HG02588 (cell line): ENCODE results near the gene MAPKAPK3.

Source experiments
- ATAC-seq: cut with Tn5 transposase; IDR thresholded peaks from one replicate; pipeline ENCODE4 v1.9.1; 2021; ENCODE audit warnings: mild to moderate bottlenecking, moderate library complexity; ENCODE audit not compliant: unreplicated experiment

The MAPKAPK3 gene

DNA sequence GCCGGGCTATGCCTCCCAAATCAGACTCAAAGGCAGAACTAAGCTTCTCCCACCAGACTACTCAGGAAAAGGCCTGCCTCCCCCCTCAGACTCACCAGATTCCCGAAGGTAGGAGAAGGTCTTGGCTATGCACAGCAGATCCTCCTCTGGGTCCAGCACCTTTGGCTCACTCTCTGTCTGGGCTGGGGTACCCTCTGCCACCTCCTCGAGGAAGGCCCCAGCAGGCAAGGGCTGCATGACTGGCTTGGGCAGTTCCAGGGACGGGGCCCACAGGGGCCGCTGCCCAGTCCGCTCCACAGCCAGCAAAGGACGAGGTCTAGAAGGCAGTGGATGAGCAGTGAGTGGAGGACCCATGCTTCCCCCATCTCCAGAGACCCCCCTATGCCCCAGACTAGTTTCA, 8.7 kb upstream of the MAPKAPK3 start:
- no peak for ATAC-seq

DNA sequence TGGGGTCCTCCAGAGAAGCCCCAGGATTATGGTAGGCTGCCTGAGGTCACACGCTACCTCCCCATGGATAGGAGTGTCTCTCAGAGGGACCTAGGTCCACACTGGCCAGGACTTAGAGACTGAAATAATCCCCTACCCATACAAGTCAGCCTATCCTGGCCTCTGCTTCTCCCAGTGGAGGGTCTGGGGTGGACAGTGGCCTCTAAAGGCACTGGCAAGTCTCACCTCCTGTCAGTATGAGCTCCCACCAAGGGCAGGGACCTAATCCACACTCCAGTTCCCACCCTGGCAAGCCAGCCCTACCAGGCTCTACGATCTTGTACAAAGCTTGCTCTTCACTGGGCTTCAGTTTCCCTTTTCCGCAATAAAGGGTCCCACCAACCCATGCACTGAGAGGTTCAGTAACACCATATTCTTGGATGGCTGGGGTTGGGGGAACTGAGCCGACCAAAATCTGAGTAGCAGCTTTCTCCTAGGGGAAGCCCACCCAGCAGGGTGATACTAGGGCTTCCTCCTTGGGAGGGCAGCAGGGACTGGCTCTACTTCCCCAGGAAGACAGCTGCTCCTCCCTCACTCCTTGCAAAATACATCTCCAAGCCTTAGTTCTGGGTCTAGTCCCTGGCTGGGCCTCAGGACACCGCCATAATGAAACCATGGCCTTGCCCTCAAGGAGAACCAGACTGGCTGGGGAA, 7.7 kb upstream of the MAPKAPK3 start:
- ATAC-seq = no peak

GRCh38 chr3:50609763-50610085, 7.2 kb upstream of the MAPKAPK3 start:
- ATAC-seq = no peak

GRCh38 chr3:50610181-50610971, 6.6 kb upstream of the MAPKAPK3 start:
- ATAC-seq = no peak

GRCh38 chr3:50610992-50611463, 5.9 kb upstream of the MAPKAPK3 start:
- ATAC-seq = no peak

- peak; percentile 65 for ATAC-seq
Observed at GRCh38 chr3:50611464-50612233, 5.3 kb upstream of the MAPKAPK3 start, which contains the start of gene CISH. CISH (minus strand) TSS chr3:50611774; CDS start chr3:50611650, 124 bp downstream.

- peak; percentile 1 for ATAC-seq
Observed at GRCh38 chr3:50612234-50612882, 4.6 kb upstream of the MAPKAPK3 start.

DNA sequence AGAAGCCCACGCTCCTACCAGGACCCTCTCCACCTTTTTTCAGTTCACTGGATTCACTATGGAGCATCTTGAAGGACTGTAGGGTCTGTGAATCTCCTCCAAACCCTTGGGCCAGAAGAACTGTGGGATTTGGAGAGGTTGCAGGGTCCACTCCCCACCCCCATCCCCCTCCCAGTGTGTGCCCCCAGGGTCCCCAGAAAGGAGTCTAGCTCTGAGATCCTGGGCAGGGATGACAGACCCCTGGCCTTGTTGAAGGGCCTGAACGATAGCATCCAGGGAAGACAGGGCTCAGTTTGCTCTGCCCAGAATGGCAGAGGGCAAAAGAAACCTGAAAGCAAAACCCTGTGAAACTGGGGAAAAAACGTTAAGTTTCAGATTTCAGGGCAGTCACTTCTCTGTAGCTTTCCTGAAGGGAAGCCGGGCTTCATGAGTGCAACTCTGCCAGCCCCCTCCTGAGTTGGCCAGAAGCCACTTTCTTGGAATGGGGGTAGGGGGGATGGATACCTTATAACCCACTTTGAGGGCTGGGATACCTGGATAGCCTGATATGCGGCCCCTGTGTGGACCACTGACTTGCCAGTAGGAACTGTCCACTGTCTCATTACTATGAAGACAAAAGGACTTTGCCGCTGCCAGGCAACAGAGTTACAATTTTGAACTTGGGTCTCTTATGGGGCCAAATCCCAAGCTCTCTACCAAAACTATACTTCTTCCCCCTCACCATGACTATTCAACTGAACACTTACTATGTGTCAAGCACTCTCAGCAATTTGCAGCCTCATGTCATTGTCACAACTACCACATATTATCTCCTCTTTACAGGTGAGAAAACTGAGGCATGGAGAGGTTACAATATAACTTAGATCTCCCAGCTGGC, 3.7 kb upstream of the MAPKAPK3 start:
- no peak for ATAC-seq

- no peak for ATAC-seq
Observed at GRCh38 chr3:50615190-50615589, 1.8 kb upstream of the MAPKAPK3 start.

GRCh38 chr3:50616003-50616769, 765 bp upstream of the MAPKAPK3 start:
- peak; percentile 33 for ATAC-seq

- peak; percentile 66 for ATAC-seq
Observed at GRCh38 chr3:50616770-50617095, 218 bp upstream of the MAPKAPK3 start.

GRCh38 chr3:50617911-50618481, 1.0 kb downstream of the MAPKAPK3 start:
- ATAC-seq = no peak

DNA sequence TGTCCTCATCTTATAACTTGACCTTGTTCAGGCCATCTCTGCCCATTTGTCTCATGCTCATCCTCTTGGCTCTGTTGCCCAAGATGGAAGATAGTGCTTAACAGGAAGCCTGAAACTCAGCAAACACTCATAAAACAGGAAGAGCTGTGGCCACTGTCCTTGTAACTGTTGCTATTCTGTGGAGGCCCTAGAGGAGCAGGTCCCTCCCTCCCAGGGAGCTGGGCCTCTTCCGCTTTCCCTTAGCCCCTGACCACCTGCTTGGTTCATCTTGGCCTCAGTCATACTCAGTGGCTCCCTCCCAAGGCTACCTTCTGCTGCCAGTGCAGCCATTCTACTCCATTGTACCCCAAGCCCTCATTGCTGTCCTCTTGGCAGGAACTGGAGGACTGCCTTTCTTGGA, 3.5 kb downstream of the MAPKAPK3 start:
- ATAC-seq = no peak

DNA sequence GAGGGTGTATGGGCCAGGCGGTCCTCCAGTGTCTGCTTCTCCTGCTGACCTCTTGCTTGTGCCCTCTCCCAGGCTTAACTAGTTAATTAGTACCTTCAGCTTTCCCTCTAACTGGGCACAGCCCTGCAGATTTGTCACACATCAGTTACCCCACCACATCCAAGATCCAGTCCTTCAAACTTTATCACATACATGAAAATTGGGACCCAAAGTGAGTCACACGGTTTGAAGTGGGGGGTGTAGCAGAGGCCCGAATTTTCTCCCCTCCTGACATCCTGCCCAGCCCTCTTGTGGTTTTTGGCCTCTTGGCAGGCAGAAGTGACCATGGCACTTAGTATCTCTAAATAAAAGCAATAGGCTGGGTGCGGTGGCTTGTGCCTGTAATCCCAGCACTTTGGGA, 3.9 kb downstream of the MAPKAPK3 start:
- no peak for ATAC-seq

DNA sequence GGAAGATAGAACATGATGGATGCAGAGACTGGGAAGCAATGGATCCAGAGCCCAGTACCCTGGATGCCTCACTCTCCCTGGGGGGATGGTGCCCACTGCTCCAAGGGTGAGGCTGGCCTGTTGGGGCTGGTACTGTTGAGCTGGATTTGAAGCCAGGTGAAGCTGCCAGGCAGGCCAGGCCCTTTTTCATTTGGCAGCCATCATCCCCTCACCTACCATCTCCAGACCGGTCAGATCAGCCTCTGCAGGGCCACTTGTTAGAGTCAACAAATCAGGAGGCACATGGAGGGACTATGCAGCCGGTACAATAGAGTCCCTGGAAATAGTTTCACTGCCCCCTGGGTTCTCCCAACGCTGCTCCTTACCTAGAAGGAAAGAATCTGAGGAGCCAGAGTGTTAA, 5.9 kb downstream of the MAPKAPK3 start:
- no peak for ATAC-seq

DNA sequence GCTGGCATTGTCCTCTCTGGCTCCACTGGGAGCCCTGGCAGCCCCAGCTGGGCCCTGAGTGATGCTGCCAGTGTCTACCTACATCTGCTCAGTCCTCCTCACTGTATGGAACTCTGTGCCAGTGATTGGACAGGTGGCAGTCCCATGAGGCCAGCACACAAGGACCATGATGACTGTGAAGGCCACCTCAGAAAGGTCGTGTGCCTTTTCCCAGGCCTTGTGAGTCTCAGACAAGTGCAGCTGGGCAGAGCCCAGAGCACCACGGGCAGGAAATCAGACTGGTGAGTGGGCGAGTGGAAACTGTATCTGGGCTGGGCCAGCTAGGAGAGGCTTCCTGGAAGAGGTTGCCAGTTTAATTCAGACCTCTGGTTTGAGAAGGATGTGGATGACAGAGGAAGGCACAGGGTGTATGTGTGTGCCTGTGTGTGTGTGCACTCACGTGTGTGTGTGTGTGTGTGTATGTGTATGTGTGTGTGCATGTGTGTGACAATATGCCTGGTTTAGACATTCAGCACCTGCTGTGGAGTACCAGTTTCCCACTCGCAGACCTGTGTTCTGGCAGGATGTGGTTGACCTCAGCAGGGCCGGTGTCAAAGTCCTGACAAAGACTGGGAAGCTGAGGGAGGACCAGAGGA, 7.0 kb downstream of the MAPKAPK3 start:
- no peak for ATAC-seq

DNA sequence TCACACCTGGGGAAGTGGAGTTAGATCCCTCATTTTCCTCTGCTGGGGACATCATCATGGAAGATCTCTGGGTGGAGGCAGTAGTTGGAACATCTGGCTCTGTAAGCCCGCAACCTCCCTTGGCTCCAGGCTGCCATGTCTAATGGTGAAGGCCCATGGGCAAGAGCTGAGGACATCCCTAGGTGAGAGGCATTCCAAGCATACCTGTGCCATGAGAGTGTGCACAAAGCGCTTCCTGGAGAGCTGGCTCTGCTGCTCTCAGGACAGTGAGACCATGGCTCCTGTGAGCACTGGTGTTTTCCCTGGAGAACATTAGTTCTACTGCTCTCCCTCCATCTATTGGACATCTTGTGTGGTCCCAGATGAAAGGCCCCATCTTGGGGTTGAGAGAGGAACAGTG, 7.7 kb downstream of the MAPKAPK3 start:
- ATAC-seq = no peak
